ENCODE results near the gene SCARF2. TPM values are rescaled to one million over a fixed set of nuclear protein-coding genes. Genes with fewer than 3 reads are reported as not detected.

Gene SCARF2
- total and polyA plus RNA-seq, 4 donors, result 0.15 to 2.0 (median 1.7) TPM

GRCh38 chr22:20436307-20436767 is 1.3 kb downstream of the SCARF2 start:
- H3K9me3 ChIP-seq (ENCODE audit: control insufficient read depth in 4 of 4, low read length in 3 of 4), result no peaks in the 10 kb centered on the region
- no peaks in the 10 kb centered on the region for H3K27me3 ChIP-seq (ENCODE audit: control insufficient read depth in 4 of 4, insufficient read depth in 4 of 4, low read length in 3 of 4)
- H3K4me1 ChIP-seq (ENCODE audit: control insufficient read depth in 4 of 4, insufficient read depth in 4 of 4, low read length in 3 of 4), result peaks cover 2 to 26% (median 13%) of the 10 kb centered on the region in 4 donors
- TF ChIP-seq RXRA (IDR thresholded peaks at IDR 0.05) (no peak), YY1 (IDR thresholded peaks at IDR 0.05) (no peak), HNF4A (conservative IDR thresholded peaks at IDR 0.05) (no peak), RAD21 (IDR thresholded peaks at IDR 0.05) (no peak), TAF1 (conservative IDR thresholded peaks at IDR 0.05) (no peak), ZBTB33 (IDR thresholded peaks at IDR 0.05) (no peak), SP1 (IDR thresholded peaks at IDR 0.05) (no peak), MAX (IDR thresholded peaks at IDR 0.05) (no peak), EGR1 (IDR thresholded peaks at IDR 0.05; ENCODE audit: low read depth in 2 of 2) (no peak), JUND (IDR thresholded peaks at IDR 0.05) (no peak), NR2F2 (IDR thresholded peaks at IDR 0.05) (no peak), GABPA (IDR thresholded peaks at IDR 0.05 in 1 of 2, conservative IDR thresholded peaks at IDR 0.05 in 1 of 2) (no peak), FOXA2 (IDR thresholded peaks at IDR 0.05) (no peak)
- TF ChIP-seq, protein P1, sequence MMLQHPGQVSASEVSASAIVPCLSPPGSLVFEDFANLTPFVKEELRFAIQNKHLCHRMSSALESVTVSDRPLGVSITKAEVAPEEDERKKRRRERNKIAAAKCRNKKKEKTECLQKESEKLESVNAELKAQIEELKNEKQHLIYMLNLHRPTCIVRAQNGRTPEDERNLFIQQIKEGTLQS (IDR thresholded peaks at IDR 0.05), result no peak
- TF ChIP-seq, protein P2, sequence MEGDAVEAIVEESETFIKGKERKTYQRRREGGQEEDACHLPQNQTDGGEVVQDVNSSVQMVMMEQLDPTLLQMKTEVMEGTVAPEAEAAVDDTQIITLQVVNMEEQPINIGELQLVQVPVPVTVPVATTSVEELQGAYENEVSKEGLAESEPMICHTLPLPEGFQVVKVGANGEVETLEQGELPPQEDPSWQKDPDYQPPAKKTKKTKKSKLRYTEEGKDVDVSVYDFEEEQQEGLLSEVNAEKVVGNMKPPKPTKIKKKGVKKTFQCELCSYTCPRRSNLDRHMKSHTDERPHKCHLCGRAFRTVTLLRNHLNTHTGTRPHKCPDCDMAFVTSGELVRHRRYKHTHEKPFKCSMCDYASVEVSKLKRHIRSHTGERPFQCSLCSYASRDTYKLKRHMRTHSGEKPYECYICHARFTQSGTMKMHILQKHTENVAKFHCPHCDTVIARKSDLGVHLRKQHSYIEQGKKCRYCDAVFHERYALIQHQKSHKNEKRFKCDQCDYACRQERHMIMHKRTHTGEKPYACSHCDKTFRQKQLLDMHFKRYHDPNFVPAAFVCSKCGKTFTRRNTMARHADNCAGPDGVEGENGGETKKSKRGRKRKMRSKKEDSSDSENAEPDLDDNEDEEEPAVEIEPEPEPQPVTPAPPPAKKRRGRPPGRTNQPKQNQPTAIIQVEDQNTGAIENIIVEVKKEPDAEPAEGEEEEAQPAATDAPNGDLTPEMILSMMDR (IDR thresholded peaks at IDR 0.05; ENCODE audit: low read depth, low read length, missing input control), result no peak
- TF ChIP-seq, protein P3, sequence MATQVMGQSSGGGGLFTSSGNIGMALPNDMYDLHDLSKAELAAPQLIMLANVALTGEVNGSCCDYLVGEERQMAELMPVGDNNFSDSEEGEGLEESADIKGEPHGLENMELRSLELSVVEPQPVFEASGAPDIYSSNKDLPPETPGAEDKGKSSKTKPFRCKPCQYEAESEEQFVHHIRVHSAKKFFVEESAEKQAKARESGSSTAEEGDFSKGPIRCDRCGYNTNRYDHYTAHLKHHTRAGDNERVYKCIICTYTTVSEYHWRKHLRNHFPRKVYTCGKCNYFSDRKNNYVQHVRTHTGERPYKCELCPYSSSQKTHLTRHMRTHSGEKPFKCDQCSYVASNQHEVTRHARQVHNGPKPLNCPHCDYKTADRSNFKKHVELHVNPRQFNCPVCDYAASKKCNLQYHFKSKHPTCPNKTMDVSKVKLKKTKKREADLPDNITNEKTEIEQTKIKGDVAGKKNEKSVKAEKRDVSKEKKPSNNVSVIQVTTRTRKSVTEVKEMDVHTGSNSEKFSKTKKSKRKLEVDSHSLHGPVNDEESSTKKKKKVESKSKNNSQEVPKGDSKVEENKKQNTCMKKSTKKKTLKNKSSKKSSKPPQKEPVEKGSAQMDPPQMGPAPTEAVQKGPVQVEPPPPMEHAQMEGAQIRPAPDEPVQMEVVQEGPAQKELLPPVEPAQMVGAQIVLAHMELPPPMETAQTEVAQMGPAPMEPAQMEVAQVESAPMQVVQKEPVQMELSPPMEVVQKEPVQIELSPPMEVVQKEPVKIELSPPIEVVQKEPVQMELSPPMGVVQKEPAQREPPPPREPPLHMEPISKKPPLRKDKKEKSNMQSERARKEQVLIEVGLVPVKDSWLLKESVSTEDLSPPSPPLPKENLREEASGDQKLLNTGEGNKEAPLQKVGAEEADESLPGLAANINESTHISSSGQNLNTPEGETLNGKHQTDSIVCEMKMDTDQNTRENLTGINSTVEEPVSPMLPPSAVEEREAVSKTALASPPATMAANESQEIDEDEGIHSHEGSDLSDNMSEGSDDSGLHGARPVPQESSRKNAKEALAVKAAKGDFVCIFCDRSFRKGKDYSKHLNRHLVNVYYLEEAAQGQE (IDR thresholded peaks at IDR 0.05), result no peak
- 3% methylated on average over 56 of the region's 56 CpGs for WGBS
- H3K27ac ChIP-seq (ENCODE audit: low read depth in 1 of 2, low read length in 2 of 2), result peak overlapping the region; percentile 10 to 32
- no peak for DNase-seq (ENCODE audit: low spot score)
- H3K4me3 ChIP-seq (ENCODE audit: low read depth in 1 of 3, low read length in 3 of 3), result peak overlapping the region in 1 of 3 donors; percentile 51
- no peak overlapping the region for H3K9ac ChIP-seq (ENCODE audit: low read depth in 1 of 2, low read length in 2 of 2)
- H3K36me3 ChIP-seq (ENCODE audit: control insufficient read depth in 4 of 4, insufficient read depth in 3 of 4, low read depth in 1 of 4, low read length in 3 of 4), result no peaks in the 10 kb centered on the region
